ENCODE data around the gene NDUFAF8.

Gene NDUFAF8

GRCh38 chr17:81252326-81252986, 13.3 kb downstream of the NDUFAF8 start:
- Mint-ChIP-seq H3K27ac (no peak overlapping the region), H3K9me3 (no peaks in the 10 kb centered on the region), H3K4me3 (no peak overlapping the region), H3K36me3 (ENCODE audit: low read depth) (peaks cover 90% of the 10 kb centered on the region), H3K4me1 (ENCODE audit: low read depth) (peaks cover 31% of the 10 kb centered on the region), H3K27me3 (no peaks in the 10 kb centered on the region)
- intact Hi-C loops (cut with micrococcal nuclease) = loop anchor here (2.0 kb wide), 1 partner anchor 348 kb away; no protein-coding TSS in a partner anchor

GRCh38 chr17:81252987-81253329, 13.8 kb downstream of the NDUFAF8 start:
- no peak overlapping the region for H3K4me3 Mint-ChIP-seq
- intact Hi-C loops (cut with micrococcal nuclease) = loop anchor here (2.0 kb wide), 1 partner anchor 348 kb away; no protein-coding TSS in a partner anchor

GRCh38 chr17:81253358-81254131, 14.4 kb downstream of the NDUFAF8 start:
- H3K27me3 Mint-ChIP-seq = no peaks in the 10 kb centered on the region
- H3K27ac Mint-ChIP-seq = no peak overlapping the region
- no peak overlapping the region for H3K4me3 Mint-ChIP-seq
- H3K9me3 Mint-ChIP-seq = no peaks in the 10 kb centered on the region
- peaks cover 33% of the 10 kb centered on the region for H3K4me1 Mint-ChIP-seq (ENCODE audit: low read depth)
- peaks cover 90% of the 10 kb centered on the region for H3K36me3 Mint-ChIP-seq (ENCODE audit: low read depth)
- intact Hi-C loops (cut with micrococcal nuclease) = loop anchor here (2.0 kb wide), 1 partner anchor 347 kb away; no protein-coding TSS in a partner anchor

More at GRCh38 chr17:81252987-81253329, 13.8 kb downstream of the NDUFAF8 start:
- peaks cover 33% of the 10 kb centered on the region for H3K4me1 Mint-ChIP-seq (ENCODE audit: low read depth)
- H3K27ac Mint-ChIP-seq = no peak overlapping the region
- no peaks in the 10 kb centered on the region for H3K27me3 Mint-ChIP-seq
- no peaks in the 10 kb centered on the region for H3K9me3 Mint-ChIP-seq
- H3K36me3 Mint-ChIP-seq (ENCODE audit: low read depth) = peaks cover 90% of the 10 kb centered on the region

GRCh38 chr17:81254955-81255717, 16.0 kb downstream of the NDUFAF8 start:
- intact Hi-C loops (cut with micrococcal nuclease) = loop anchor here (1.0 to 5.0 kb wide), 2 partner anchors 37 to 229 kb away; no protein-coding TSS in a partner anchor
- Mint-ChIP-seq H3K4me3 (no peak overlapping the region), H3K27me3 (no peaks in the 10 kb centered on the region), H3K27ac (no peak overlapping the region), H3K36me3 (ENCODE audit: low read depth) (peaks cover 90% of the 10 kb centered on the region), H3K9me3 (no peaks in the 10 kb centered on the region), H3K4me1 (ENCODE audit: low read depth) (peaks cover 33% of the 10 kb centered on the region)

- Mint-ChIP-seq H3K27ac (no peak overlapping the region), H3K4me1 (ENCODE audit: low read depth) (peaks cover 33% of the 10 kb centered on the region), H3K36me3 (ENCODE audit: low read depth) (peaks cover 90% of the 10 kb centered on the region), H3K4me3 (no peak overlapping the region), H3K27me3 (no peaks in the 10 kb centered on the region), H3K9me3 (no peaks in the 10 kb centered on the region)
- intact Hi-C loops (cut with micrococcal nuclease) = loop anchor here (5.0 kb wide), 1 partner anchor 36 kb away; no protein-coding TSS in a partner anchor
Measured at GRCh38 chr17:81256616-81257015, 17.5 kb downstream of the NDUFAF8 start.

- Mint-ChIP-seq H3K9me3 (no peaks in the 10 kb centered on the region), H3K4me1 (ENCODE audit: low read depth) (peaks cover 33% of the 10 kb centered on the region), H3K4me3 (no peak overlapping the region), H3K36me3 (ENCODE audit: low read depth) (peaks cover 90% of the 10 kb centered on the region), H3K27ac (no peak overlapping the region), H3K27me3 (no peaks in the 10 kb centered on the region)
- intact Hi-C loops (cut with micrococcal nuclease) = loop anchor here (5.0 kb wide), 1 partner anchor 35 kb away; no protein-coding TSS in a partner anchor
Measured at GRCh38 chr17:81257533-81257932, 18.4 kb downstream of the NDUFAF8 start.

GRCh38 chr17:81258292-81258691, 19.2 kb downstream of the NDUFAF8 start:
- peaks cover 90% of the 10 kb centered on the region for H3K36me3 Mint-ChIP-seq (ENCODE audit: low read depth)
- H3K4me1 Mint-ChIP-seq (ENCODE audit: low read depth) = peaks cover 32% of the 10 kb centered on the region
- H3K27ac Mint-ChIP-seq = no peak overlapping the region
- no peaks in the 10 kb centered on the region for H3K27me3 Mint-ChIP-seq
- intact Hi-C loops (cut with micrococcal nuclease) = loop anchor here (5.0 kb wide), 1 partner anchor 34 kb away; no protein-coding TSS in a partner anchor
- H3K4me3 Mint-ChIP-seq = no peak overlapping the region
- H3K9me3 Mint-ChIP-seq = no peaks in the 10 kb centered on the region

GRCh38 chr17:81259058-81259605, 20.0 kb downstream of the NDUFAF8 start:
- Mint-ChIP-seq H3K4me3 (no peak overlapping the region), H3K27ac (no peak overlapping the region), H3K36me3 (ENCODE audit: low read depth) (peaks cover 90% of the 10 kb centered on the region), H3K9me3 (no peaks in the 10 kb centered on the region), H3K27me3 (no peaks in the 10 kb centered on the region), H3K4me1 (ENCODE audit: low read depth) (peaks cover 24% of the 10 kb centered on the region)
- intact Hi-C loops (cut with micrococcal nuclease) = loop anchor here (5.0 kb wide), 1 partner anchor 33 kb away; no protein-coding TSS in a partner anchor

GRCh38 chr17:81260171-81260570, 21.1 kb downstream of the NDUFAF8 start:
- intact Hi-C loops (cut with micrococcal nuclease) = no loop called here
- Mint-ChIP-seq H3K4me1 (ENCODE audit: low read depth) (peaks cover 16% of the 10 kb centered on the region), H3K27ac (no peak overlapping the region), H3K9me3 (no peaks in the 10 kb centered on the region), H3K4me3 (no peak overlapping the region), H3K36me3 (ENCODE audit: low read depth) (peaks cover 98% of the 10 kb centered on the region), H3K27me3 (no peaks in the 10 kb centered on the region)

GRCh38 chr17:81260641-81261040, 21.5 kb downstream of the NDUFAF8 start:
- Mint-ChIP-seq H3K4me1 (ENCODE audit: low read depth) (peaks cover 12% of the 10 kb centered on the region), H3K4me3 (no peak overlapping the region), H3K9me3 (no peaks in the 10 kb centered on the region), H3K27me3 (no peaks in the 10 kb centered on the region), H3K27ac (no peak overlapping the region), H3K36me3 (ENCODE audit: low read depth) (peaks cover 98% of the 10 kb centered on the region)
- intact Hi-C loops (cut with micrococcal nuclease) = no loop called here

GRCh38 chr17:81261096-81261495, 22.0 kb downstream of the NDUFAF8 start:
- H3K9me3 Mint-ChIP-seq = no peaks in the 10 kb centered on the region
- H3K4me1 Mint-ChIP-seq (ENCODE audit: low read depth) = peaks cover 7% of the 10 kb centered on the region
- H3K27me3 Mint-ChIP-seq = no peaks in the 10 kb centered on the region
- no peak overlapping the region for H3K27ac Mint-ChIP-seq
- intact Hi-C loops (cut with micrococcal nuclease) = no loop called here
- no peak overlapping the region for H3K4me3 Mint-ChIP-seq
- H3K36me3 Mint-ChIP-seq (ENCODE audit: low read depth) = peaks cover 98% of the 10 kb centered on the region

- H3K27me3 Mint-ChIP-seq = no peaks in the 10 kb centered on the region
- peaks cover 6% of the 10 kb centered on the region for H3K4me1 Mint-ChIP-seq (ENCODE audit: low read depth)
- H3K36me3 Mint-ChIP-seq (ENCODE audit: low read depth) = peaks cover 100% of the 10 kb centered on the region
- H3K4me3 Mint-ChIP-seq = no peak overlapping the region
- intact Hi-C loops (cut with micrococcal nuclease) = no loop called here
- no peak overlapping the region for H3K27ac Mint-ChIP-seq
- H3K9me3 Mint-ChIP-seq = no peaks in the 10 kb centered on the region
Measured at GRCh38 chr17:81261582-81262336, 22.6 kb downstream of the NDUFAF8 start.

Measured in dendritic cell treated with granulocyte-macrophage colony-stimulating factor and Interleukin-4, amounts not matched to agents 40 ng/mL and 50 ng/mL, for 4 days (primary cell).